GM10266 (cell line): Measurements from ENCODE around the gene USP7.

Source experiments
- DNase-seq: peaks from one replicate; pipeline ENCODE4 v3.0.0; 2012; ENCODE audit errors: extremely low spot score
- TF ChIP-seq, protein P1 (sequence below): IDR thresholded peaks from 2 replicates; pipeline ENCODE4 v1.5.1; 2012; ENCODE audit warnings: mild to moderate bottlenecking, low read depth; ENCODE audit not compliant: control insufficient read depth, insufficient read depth; ENCODE audit errors: missing control alignments

USP7 gene

DNA sequence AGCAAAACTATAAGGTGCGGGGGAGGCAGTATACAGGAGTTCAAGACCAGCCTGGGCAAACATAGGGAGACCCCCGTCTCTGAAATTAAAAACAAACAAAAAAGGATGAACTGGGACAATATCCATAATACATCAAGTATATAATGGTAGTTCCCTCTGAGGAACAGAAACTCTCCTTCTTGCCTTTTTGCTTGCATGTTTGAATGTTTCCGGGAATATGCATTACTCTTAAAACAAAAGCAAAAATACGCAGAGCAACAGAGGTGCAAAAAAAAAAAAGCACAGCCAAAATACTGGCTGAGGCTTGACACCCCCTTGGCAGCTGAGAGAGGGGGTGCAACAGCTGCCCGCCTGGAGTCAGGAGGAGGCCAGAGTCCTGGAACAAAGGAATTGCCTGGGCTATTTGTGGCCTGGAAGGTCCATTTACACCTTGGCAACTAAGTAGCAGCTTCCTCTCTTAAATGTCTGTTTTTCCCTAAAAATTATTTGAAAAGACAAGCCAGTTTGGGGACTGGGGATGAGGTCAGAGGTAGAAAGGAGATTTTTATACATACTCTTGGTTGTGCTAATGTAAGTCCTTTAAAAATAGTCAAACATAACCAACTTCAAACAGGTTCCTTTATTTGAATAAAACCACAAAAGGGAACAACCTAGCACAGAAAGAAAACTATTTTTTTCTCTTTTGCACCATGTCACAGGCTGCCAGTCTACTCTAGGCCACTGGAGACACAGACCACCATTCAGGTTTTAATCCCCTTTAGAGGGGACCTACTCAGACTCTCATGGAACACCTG lies 19.5 kb downstream of the USP7 start:
- DNase-seq, result peak; percentile 61
- TF ChIP-seq, protein P1, sequence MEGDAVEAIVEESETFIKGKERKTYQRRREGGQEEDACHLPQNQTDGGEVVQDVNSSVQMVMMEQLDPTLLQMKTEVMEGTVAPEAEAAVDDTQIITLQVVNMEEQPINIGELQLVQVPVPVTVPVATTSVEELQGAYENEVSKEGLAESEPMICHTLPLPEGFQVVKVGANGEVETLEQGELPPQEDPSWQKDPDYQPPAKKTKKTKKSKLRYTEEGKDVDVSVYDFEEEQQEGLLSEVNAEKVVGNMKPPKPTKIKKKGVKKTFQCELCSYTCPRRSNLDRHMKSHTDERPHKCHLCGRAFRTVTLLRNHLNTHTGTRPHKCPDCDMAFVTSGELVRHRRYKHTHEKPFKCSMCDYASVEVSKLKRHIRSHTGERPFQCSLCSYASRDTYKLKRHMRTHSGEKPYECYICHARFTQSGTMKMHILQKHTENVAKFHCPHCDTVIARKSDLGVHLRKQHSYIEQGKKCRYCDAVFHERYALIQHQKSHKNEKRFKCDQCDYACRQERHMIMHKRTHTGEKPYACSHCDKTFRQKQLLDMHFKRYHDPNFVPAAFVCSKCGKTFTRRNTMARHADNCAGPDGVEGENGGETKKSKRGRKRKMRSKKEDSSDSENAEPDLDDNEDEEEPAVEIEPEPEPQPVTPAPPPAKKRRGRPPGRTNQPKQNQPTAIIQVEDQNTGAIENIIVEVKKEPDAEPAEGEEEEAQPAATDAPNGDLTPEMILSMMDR, result no peak

DNA sequence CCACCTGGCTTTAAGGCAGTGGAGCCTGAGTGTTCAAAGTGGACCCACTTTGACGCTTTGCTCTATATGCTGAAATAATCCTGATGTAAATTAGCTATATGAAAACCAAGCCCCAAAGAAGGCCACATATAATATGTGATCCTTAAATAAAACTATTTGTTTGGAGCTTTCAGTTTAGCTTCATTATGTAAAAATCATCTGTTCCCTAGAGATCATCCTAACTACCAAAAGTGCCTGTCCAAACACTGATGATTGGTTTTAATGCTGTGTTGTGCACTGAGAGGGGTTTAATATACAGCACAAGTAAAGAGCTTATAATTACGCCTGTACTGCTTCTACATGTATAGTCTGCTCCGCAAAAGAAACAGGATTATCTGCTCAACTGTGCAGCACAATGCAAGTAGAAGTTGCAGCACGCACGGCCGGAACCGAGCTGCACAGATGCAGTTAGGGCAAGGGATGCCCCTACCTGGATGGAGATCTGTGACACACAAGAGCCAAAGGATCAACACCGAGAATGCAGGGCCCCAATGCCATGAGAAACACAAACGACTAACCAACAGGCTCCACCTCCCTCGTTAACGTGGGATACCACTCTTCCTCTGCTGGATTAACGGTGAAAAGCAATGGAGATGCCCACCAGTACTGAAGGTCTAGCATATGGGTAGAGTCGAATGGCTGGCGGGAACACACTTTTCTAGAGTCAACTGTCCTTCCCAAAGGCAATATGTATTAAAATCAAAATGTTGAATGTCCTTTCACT lies 20.5 kb downstream of the USP7 start:
- no peak for DNase-seq
- TF ChIP-seq, protein P1, result no peak

DNA sequence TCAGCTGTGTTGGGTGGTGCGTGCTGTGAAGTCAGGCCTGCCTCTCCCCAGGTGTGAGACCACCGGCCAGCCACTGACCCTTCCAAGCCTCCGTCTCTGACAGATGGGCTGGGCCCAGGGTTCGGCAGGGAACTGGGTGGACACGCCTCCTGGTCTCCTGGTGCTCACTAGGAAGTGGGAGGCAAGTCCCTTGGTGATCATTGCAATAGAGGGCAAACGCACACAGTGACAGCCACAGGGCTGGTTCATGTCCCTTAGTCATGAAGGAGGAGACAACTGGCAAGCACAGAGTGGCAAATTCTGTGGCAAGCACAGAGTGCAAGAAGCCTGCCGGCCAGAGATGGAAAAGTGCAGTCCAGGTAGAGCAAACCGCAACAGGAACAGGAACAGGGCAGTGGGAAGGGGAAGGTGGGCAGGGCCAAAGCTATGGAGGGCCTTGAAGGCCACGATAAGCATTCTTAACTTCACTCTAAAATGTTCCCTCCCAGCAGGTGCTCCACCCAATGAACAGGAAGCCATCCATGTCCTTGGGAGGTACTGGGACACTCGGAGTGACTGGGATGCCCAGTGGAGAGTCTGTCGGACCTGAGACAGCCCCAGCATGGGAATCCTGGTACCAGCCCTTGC lies 21.9 kb downstream of the USP7 start:
- TF ChIP-seq, protein P1, result no peak
- no peak for DNase-seq

DNA sequence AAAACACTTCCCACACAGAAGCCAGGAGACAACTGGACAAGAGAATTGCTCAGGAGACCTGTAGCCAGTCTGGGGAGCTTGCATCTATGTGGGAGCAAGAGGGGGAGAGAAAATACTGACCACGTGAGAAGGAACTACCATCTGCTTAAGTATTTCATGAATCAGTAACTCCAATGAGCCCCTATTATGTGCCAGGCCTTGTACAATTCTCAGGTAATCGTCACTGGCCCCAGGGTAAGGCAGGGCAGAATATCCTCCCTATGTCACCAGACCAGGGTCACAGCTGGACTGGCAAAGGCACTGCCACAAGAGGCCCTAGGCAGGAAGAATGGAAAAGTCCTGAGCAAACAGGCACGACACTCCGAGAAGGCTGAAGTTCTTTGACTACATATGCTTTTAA lies 25.9 kb downstream of the USP7 start:
- DNase-seq, result no peak
- TF ChIP-seq, protein P1, result no peak

DNA sequence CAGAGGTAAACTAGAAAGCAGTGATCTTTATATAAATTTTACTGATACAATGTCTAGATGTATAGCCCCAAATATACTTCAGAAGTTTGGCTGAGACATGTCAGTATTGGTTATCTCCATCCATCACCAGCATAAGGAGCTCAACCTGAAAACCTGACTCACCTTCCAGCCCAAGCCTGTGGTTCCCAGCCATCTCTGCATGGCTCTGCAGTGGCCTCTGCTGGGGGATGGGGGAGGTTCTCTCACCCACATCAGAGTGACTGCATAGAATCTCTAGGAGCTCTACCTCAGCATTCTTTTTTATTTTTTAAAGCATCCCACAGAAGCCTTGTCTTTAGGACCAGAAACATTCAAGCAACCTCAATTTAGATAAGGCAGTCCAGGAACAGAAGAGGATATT lies 27.3 kb downstream of the USP7 start:
- TF ChIP-seq, protein P1, result peak; percentile 70
- peak; percentile 56 for DNase-seq

DNA sequence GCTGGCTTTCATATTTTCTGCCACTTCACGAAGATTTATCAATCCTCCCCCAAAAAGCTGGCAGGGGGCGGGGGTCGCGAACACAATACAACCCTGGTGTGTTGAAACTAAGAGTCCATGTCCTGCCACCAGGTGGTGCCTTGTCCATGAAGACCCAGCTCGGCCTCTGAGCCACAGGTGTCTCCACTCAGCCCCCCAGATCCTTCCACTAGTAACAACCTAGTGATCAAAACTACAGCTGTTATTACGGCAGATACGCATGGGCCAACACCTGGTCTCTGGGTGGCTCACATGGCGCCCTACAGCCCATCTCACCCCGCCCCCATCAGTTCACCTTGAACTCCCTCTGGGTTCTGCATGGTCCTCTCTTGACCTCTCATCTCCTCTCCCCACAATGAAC lies 27.7 kb downstream of the USP7 start:
- DNase-seq, result no peak
- TF ChIP-seq, protein P1, result peak; percentile 32
